ENCODE data around the gene NR1H3.
"Not testable (repeated sequence)": the region's sequence is repeated elsewhere in the genome, so short reads cannot be mapped to it uniquely, and the experiment has no call there.

Gene NR1H3

DNA sequence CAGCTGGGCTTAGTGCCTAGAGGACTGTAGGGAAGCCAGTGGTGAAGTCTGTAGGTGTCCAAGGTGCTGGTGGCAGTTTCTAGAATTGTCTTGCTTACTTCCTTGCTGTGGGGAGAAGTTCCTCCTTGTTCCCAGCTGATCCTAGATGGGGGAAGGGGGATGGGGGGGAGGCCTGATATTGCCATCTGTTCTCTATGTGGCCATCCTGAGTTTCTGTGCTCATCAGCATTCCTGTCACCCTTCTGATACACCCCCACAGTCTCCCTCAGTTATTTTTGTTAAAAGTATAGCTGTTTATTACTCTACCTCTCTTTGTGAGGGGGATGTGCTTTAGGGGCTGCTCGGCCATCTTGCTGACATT is 48.7 kb downstream of the NR1H3 start:
- DNase-seq (ENCODE audit: low read depth in 2 of 2) = no peak

DNA sequence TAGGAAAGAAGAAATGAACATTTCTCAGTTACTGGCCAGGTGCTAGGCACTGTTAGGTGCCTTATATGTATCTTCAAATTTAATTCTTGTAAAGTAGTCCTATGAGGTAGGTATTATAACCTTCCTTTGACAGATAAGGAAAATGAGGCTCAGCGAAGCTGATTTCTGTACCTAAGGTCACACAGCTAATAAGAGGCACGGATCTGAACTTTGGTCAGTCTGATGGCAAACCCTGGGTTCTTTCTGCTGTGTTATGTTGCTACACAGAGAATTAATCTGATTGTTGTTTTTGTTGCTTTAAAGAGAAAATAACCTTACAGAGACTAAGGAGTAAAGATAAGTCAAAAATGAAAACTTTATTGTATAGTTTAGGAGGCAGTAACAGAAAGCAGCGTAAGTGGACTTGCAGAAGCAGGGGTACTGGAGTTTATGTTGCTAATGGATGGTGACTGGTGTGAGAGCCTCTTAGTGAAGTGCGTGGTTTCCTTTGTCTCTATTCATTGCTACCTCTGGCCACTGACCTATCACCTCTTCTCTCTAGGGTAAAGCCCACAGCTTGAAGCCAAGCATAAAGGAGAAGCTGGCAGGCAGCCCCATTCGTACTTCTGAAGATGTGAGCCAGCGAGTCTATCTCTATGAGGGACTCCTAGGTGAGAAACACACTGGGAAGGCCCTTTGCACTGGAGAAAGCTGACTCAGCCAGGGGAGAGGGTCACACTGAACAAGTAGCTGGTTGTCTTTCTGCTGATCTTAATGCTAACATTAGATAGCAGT is 50.4 kb downstream of the NR1H3 start:
- no peak for DNase-seq (ENCODE audit: low read depth in 2 of 2)

DNA sequence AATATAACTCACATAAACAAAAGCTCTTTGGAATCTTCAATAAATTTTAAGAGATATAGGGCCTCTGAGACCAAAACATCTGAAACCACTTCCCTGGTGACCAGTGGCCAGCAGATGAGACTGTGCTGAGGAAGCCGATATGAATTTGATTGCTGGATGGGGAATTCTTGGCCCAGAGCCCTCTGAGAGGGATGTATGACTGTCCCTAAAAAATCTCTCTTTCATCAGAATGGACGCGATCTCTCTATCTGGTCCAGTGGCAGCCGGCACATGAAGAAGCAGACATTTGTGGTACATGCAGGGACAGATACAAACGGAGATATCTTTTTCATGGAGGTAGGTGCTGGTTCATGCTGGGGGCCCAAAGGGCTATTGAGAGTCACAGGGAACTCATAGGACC is 57.2 kb downstream of the NR1H3 start:
- no peak for DNase-seq (ENCODE audit: low read depth in 2 of 2)

DNA sequence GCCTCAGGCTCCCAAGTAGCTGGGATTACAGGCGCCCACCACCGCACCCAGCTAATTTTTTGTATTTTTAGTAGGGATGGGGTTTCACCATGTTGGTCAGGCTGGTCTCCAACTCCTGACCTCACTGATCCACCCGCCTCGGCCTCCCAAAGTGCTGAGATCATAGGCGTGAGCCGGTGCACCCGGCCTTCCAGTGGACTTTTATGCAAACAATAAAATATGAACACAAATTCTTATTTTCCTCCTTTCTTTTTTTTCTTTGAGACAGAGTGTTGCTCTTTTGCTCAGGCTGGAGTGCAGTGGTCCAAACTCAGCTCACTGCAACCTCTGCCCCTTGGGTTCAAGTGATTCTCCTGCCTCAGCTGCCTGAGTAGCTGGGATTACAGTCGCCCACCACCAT is 58.7 kb downstream of the NR1H3 start:
- DNase-seq (ENCODE audit: low read depth in 2 of 2) = not testable (repeated sequence)

- DNase-seq (ENCODE audit: low read depth in 2 of 2) = no peak
Measured at GRCh38 chr11:47317064-47317828, 59.5 kb downstream of the NR1H3 start.

GRCh38 chr11:47318166-47318565 is 60.4 kb downstream of the NR1H3 start:
- DNase-seq (ENCODE audit: low read depth in 2 of 2) = no peak

All from stimulated activated CD8-positive, alpha-beta memory T cell treated with anti-CD3 and anti-CD28 coated beads, Interleukin-7, amount 100 ng/mL, for 1 hour (primary cell).